Mesenchymal stem cell (in vitro differentiated cells and primary cell): ENCODE data around the gene HKDC1.

Source experiments
- DNase-seq: peaks from one replicate; pipeline ENCODE4 v3.0.0-alpha.2; 2013
- H2AFZ ChIP-seq: one replicate; pipeline ENCODE4 v1.6.1; 2013; ENCODE audit warnings: low read depth, mild to moderate bottlenecking, control low read depth, inconsistent platforms, low read length, moderate library complexity
- H2AK5ac ChIP-seq: 2 replicates; pipeline ENCODE4 v1.6.1; 2013; ENCODE audit warnings: low read length, moderate library complexity, mild to moderate bottlenecking, inconsistent platforms; ENCODE audit not compliant: severe bottlenecking
- H2BK120ac ChIP-seq: one replicate; pipeline ENCODE4 v1.6.1; 2013; ENCODE audit warnings: low read depth, mild to moderate bottlenecking, inconsistent platforms, low read length, moderate library complexity
- H2BK12ac ChIP-seq, 2 experiments: one replicate each; pipeline ENCODE4 v1.6.1; 2013; ENCODE audit warnings: inconsistent platforms in 2 of 2, low read length in 2 of 2, mild to moderate bottlenecking in 2 of 2, moderate library complexity in 2 of 2, control low read depth in 1 of 2
- H2BK15ac ChIP-seq: one replicate; pipeline ENCODE4 v1.6.1; 2013; ENCODE audit warnings: mild to moderate bottlenecking, low read depth, inconsistent platforms; ENCODE audit not compliant: poor library complexity, severe bottlenecking
- H2BK5ac ChIP-seq: 2 replicates; pipeline ENCODE4 v1.6.1; 2013; ENCODE audit warnings: low read depth, mild to moderate bottlenecking, low read length, control low read depth, inconsistent platforms; ENCODE audit not compliant: poor library complexity, severe bottlenecking
- H3K14ac ChIP-seq, 2 experiments: one replicate each; pipeline ENCODE4 v1.6.1; 2013; ENCODE audit warnings: inconsistent platforms in 2 of 2, low read length in 2 of 2, control low read depth in 1 of 2, mild to moderate bottlenecking in 1 of 2, moderate library complexity in 1 of 2
- H3K18ac ChIP-seq, 2 experiments: one replicate each; pipeline ENCODE4 v1.6.1; 2013; ENCODE audit warnings: inconsistent platforms in 2 of 2, low read length in 2 of 2, control low read depth in 1 of 2, low read depth in 1 of 2, mild to moderate bottlenecking in 1 of 2
- H3K23ac ChIP-seq, 2 experiments: one replicate each; pipeline ENCODE4 v1.6.1; 2013; ENCODE audit warnings: inconsistent platforms in 2 of 2, low read length in 2 of 2, mild to moderate bottlenecking in 2 of 2, moderate library complexity in 2 of 2, control low read depth in 1 of 2
- H3K27ac ChIP-seq: 2 replicates; pipeline ENCODE4 v1.5.1; 2013; ENCODE audit warnings: mild to moderate bottlenecking, moderate library complexity, low read length, control low read depth, inconsistent platforms; ENCODE audit not compliant: poor library complexity, severe bottlenecking
- H3K27me3 ChIP-seq, 2 experiments: 2 replicates each; pipeline versions ENCODE4 v1.6.1 to v1.7.0; 2013; ENCODE audit warnings: low read length in 2 of 2, mild to moderate bottlenecking in 2 of 2, moderate library complexity in 2 of 2, control low read depth in 1 of 2, inconsistent platforms in 1 of 2; ENCODE audit not compliant: control insufficient read depth in 1 of 2, insufficient read depth in 1 of 2
- H3K36me3 ChIP-seq, 2 experiments: 2 replicates each; pipeline versions ENCODE4 v1.6.1 to v1.7.0; 2013; ENCODE audit warnings: low read length in 2 of 2, control low read depth in 1 of 2, inconsistent platforms in 1 of 2, low read depth in 1 of 2, mild to moderate bottlenecking in 1 of 2; ENCODE audit not compliant: insufficient read depth in 2 of 2, control insufficient read depth in 1 of 2
- H3K4ac ChIP-seq, 2 experiments: one replicate each; pipeline ENCODE4 v1.6.1; 2013; ENCODE audit warnings: inconsistent platforms in 2 of 2, low read length in 2 of 2, mild to moderate bottlenecking in 2 of 2, moderate library complexity in 2 of 2, control low read depth in 1 of 2, low read depth in 1 of 2
- H3K4me1 ChIP-seq: 2 replicates; pipeline ENCODE4 v1.6.1; 2013; ENCODE audit warnings: low read depth, low read length, control low read depth; ENCODE audit not compliant: control insufficient read depth, insufficient read depth
- H3K4me2 ChIP-seq: 2 replicates; pipeline ENCODE4 v1.6.1; 2013; ENCODE audit warnings: low read length, mild to moderate bottlenecking, inconsistent platforms; ENCODE audit not compliant: poor library complexity, severe bottlenecking
- H3K4me3 ChIP-seq, 2 experiments: 2 replicates each; pipeline versions ENCODE4 v1.5.1 to v1.7.0; 2013; ENCODE audit warnings: low read length in 2 of 2, mild to moderate bottlenecking in 2 of 2, control low read depth in 1 of 2, low read depth in 1 of 2; ENCODE audit not compliant: insufficient read depth in 1 of 2
- H3K79me1 ChIP-seq: replicated peaks from 2 replicates; pipeline ENCODE4 v1.6.1; 2013; ENCODE audit warnings: mild to moderate bottlenecking, control low read depth, low read length, inconsistent platforms; ENCODE audit not compliant: poor library complexity, severe bottlenecking
- H3K9ac ChIP-seq: 2 replicates; pipeline ENCODE4 v1.7.0; 2013; ENCODE audit warnings: mild to moderate bottlenecking, low read length, moderate library complexity
- H3K9me3 ChIP-seq: 2 replicates; pipeline ENCODE4 v1.7.0; 2013; ENCODE audit warnings: mild to moderate bottlenecking, low read length; ENCODE audit not compliant: control insufficient read depth
- H4K8ac ChIP-seq: one replicate; pipeline ENCODE4 v1.6.1; 2013; ENCODE audit warnings: inconsistent platforms, mild to moderate bottlenecking, low read length, moderate library complexity
- H4K91ac ChIP-seq: one replicate; pipeline ENCODE4 v1.6.1; 2013; ENCODE audit warnings: mild to moderate bottlenecking, low read length, inconsistent platforms
- WGBS: methylation state at CpG from one replicate; pipeline ENCODE4 v1.1.7; 2013; ENCODE audit warnings: mixed read lengths; 5-methylcytosine and 5-hydroxymethylcytosine counted together

HKDC1 gene

DNA sequence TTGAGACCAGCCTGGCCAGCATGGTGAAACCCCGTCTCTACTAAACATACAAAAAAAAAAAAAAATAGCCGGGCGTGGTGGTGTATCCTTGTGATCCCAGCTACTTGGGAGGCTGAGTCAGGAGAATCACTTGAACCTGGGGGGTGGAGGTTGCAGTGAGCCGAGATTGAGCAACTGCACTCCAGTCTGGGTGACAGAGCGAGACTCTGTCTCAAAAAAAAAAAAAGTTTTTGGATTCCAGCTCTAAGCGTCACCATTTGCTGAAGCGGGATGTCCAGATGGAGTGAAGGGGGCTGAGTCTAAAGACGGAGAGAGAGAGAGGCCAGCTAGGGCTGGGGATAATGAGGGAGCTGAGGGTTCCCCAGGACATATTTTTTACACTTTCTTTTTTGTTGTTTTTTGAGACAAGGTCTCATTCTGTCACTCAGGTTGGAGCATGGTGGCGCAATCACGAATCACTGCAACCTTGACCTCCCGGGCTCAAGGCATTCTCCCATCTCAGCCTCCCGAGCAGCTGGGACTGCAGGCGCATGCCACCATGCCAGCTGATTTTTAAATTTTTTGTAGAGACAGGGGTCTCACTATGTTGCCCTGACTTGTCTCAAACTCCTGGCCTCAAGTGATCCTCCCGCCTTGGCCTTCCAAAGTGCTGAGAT, 48.8 kb downstream of the HKDC1 start:
- Histone ChIP-seq H3K36me3 (peaks cover 0 to 6% of the 10 kb centered on the region in 2 experiments), H4K8ac (no peak overlapping the region), H3K9ac (no peak overlapping the region), H3K79me1 (no peaks in the 10 kb centered on the region), H2BK15ac (no peak overlapping the region), H3K4me2 (no peak overlapping the region), H3K9me3 (peaks cover 18% of the 10 kb centered on the region), H3K14ac (no peak overlapping the region), H4K91ac (no peak overlapping the region), H3K27me3 (no peaks in the 10 kb centered on the region), H2AFZ (no peak overlapping the region), H3K27ac (no peak overlapping the region), H3K4me1 (no peaks in the 10 kb centered on the region), H2BK5ac (no peak overlapping the region), H2BK12ac (no peak overlapping the region), H2AK5ac (no peak overlapping the region), H2BK120ac (no peak overlapping the region), H3K23ac (no peak overlapping the region), H3K18ac (no peak overlapping the region), H3K4ac (no peak overlapping the region), H3K4me3 (no peak overlapping the region)
- peak; percentile 10 for DNase-seq
- WGBS: 90% methylated on average over 13 of the region's 14 CpGs

DNA sequence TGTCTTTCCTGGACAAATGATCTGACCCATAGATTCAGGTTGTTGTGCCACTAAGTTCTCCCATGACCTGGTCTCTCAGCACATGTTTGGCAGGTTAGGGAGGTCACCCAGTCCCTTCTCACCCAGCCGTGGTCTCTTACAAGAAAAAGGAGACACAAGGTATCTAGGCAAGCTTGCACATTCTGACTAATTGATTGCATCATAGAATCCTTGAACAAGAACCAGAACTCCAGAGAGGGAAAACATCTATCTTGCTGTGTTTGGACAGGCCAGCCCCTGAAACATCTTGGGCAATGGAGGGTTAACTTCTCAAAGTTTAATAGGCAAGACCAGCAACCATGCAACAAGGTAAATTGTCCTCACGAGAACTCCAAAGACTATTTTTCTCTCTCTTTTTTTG, 49.6 kb downstream of the HKDC1 start:
- Histone ChIP-seq H3K27me3 (no peaks in the 10 kb centered on the region), H2BK5ac (no peak overlapping the region), H2BK12ac (no peak overlapping the region), H2AK5ac (no peak overlapping the region), H2BK120ac (no peak overlapping the region), H4K8ac (no peak overlapping the region), H3K4me1 (no peaks in the 10 kb centered on the region), H3K27ac (no peak overlapping the region), H3K9me3 (peaks cover 18% of the 10 kb centered on the region), H3K36me3 (peaks cover 0 to 6% of the 10 kb centered on the region in 2 experiments), H3K18ac (no peak overlapping the region), H3K79me1 (no peaks in the 10 kb centered on the region), H3K4ac (no peak overlapping the region), H4K91ac (no peak overlapping the region), H2AFZ (no peak overlapping the region), H3K9ac (no peak overlapping the region), H3K4me3 (no peak overlapping the region), H2BK15ac (no peak overlapping the region), H3K4me2 (no peak overlapping the region), H3K23ac (no peak overlapping the region), H3K14ac (no peak overlapping the region)
- DNase-seq: peak; percentile 46
- WGBS: 70% methylated on average over 2 of the region's 2 CpGs

DNA sequence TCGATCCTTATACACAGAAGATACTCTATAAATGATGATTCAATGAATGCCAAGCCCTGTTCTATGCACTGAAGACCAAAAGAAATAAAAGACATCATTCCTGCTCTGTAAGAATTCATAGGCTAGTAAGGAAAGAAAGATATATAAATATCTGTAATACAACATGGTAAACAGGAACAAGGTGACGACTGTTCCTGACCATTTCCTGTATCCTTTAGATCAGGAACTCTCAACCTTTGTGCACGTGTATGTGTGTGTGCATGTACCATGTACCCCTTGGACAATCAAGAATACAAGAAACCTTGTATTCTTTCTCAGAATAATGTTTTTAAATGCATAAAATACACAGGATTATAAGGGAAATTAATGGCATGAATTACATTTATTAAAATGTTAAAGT, 50.9 kb downstream of the HKDC1 start:
- Histone ChIP-seq H2AK5ac (no peak overlapping the region), H3K27me3 (no peaks in the 10 kb centered on the region), H3K27ac (no peak overlapping the region), H2BK15ac (no peak overlapping the region), H3K4me1 (no peaks in the 10 kb centered on the region), H3K18ac (no peak overlapping the region), H2BK12ac (no peak overlapping the region), H3K36me3 (no peaks in the 10 kb centered on the region), H3K79me1 (no peaks in the 10 kb centered on the region), H4K8ac (no peak overlapping the region), H3K14ac (no peak overlapping the region), H3K4me3 (no peak overlapping the region), H2BK120ac (no peak overlapping the region), H3K9ac (no peak overlapping the region), H2BK5ac (no peak overlapping the region), H3K9me3 (peaks cover 18% of the 10 kb centered on the region), H2AFZ (no peak overlapping the region), H3K23ac (no peak overlapping the region), H4K91ac (no peak overlapping the region), H3K4me2 (no peak overlapping the region), H3K4ac (no peak overlapping the region)
- WGBS: 87% methylated on average over 3 of the region's 3 CpGs
- DNase-seq: no peak

DNA sequence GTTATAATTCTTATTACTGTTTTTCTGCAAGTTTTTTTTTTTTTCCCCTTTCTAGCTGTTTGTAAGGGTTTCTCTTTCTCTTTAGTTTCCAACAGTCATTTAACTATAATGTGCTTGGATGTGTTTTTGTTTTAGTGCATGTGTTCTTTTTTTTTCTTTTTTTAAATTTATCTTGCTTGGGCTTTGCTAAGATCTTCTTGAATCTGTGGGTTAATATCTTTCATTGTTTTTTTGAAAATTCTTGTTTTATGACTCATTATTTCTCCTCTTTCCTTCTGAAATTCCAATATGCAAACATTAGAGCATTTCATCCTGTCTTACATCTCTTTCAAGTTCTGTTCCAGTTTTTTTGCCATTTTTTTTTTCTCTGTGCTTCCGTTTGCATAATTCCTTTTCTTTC, 52.5 kb downstream of the HKDC1 start:
- Histone ChIP-seq H3K4me3 (no peak overlapping the region), H2BK12ac (no peak overlapping the region), H3K79me1 (no peaks in the 10 kb centered on the region), H2BK15ac (no peak overlapping the region), H3K27me3 (no peaks in the 10 kb centered on the region), H4K8ac (no peak overlapping the region), H3K18ac (no peak overlapping the region), H3K4ac (no peak overlapping the region), H3K9ac (no peak overlapping the region), H3K4me2 (no peak overlapping the region), H2AK5ac (no peak overlapping the region), H2AFZ (no peak overlapping the region), H2BK120ac (no peak overlapping the region), H4K91ac (no peak overlapping the region), H3K23ac (no peak overlapping the region), H3K36me3 (no peaks in the 10 kb centered on the region), H2BK5ac (no peak overlapping the region), H3K9me3 (peaks cover 18% of the 10 kb centered on the region), H3K4me1 (no peaks in the 10 kb centered on the region), H3K27ac (no peak overlapping the region), H3K14ac (no peak overlapping the region)
- DNase-seq: no peak
- WGBS: 94% methylated on average over 1 of the region's 1 CpG
